Loucy (cell line): ENCODE data around the gene XPO5.

Experiments
- H2AFZ ChIP-seq: fragments of 200-600 bp; sonication (generic); 2 replicates; pipeline ENCODE4 v1.6.0; 2016; ENCODE audit warnings: antibody characterized with exemption, mild to moderate bottlenecking, low read length, moderate library complexity
- H3F3A ChIP-seq: fragments of 200-600 bp; 2 replicates; pipeline ENCODE4 v1.6.0; 2016; ENCODE audit warnings: antibody characterized with exemption, low read depth, mild to moderate bottlenecking
- H3K27me3 ChIP-seq: fragments of 200-600 bp; sonication (generic); 2 replicates; pipeline ENCODE4 v1.6.1; 2014; ENCODE audit warnings: low read length, mild to moderate bottlenecking; ENCODE audit not compliant: insufficient read depth, poor library complexity, severe bottlenecking
- H3K36me3 ChIP-seq: fragments of 200-600 bp; sonication (generic); 2 replicates; pipeline ENCODE4 v1.6.1; 2016; ENCODE audit warnings: low read length; ENCODE audit not compliant: insufficient read depth
- H3K4me1 ChIP-seq: fragments of 200-600 bp; sonication (generic); 2 replicates; pipeline ENCODE4 v1.5.1; 2014; ENCODE audit warnings: low read length, mild to moderate bottlenecking; ENCODE audit not compliant: insufficient read depth, poor library complexity, severe bottlenecking
- H3K4me2 ChIP-seq: fragments of 200-600 bp; sonication (generic); 2 replicates; pipeline ENCODE4 v1.6.0; 2014; ENCODE audit warnings: antibody characterized with exemption, low read length, low read depth, mild to moderate bottlenecking; ENCODE audit not compliant: poor library complexity, severe bottlenecking
- H3K4me3 ChIP-seq: fragments of 200-600 bp; sonication (generic); 2 replicates; pipeline ENCODE4 v1.5.1; 2014; ENCODE audit warnings: low read length, mild to moderate bottlenecking, mixed read lengths; ENCODE audit not compliant: poor library complexity, severe bottlenecking
- H3K79me2 ChIP-seq: fragments of 200-600 bp; sonication (generic); 2 replicates; pipeline ENCODE4 v1.6.1; 2014; ENCODE audit warnings: low read length; ENCODE audit not compliant: insufficient read depth
- H3K9ac ChIP-seq: fragments of 200-600 bp; sonication (generic); 2 replicates; pipeline ENCODE4 v1.6.0; 2014; ENCODE audit warnings: mild to moderate bottlenecking, low read depth, low read length, moderate library complexity; ENCODE audit not compliant: poor library complexity, severe bottlenecking
- H3K9me2 ChIP-seq: fragments of 200-600 bp; sonication (generic); replicated peaks from 2 replicates; pipeline ENCODE4 v1.6.1; 2016; ENCODE audit warnings: low read depth, low read length, mixed read lengths
- H3K9me3 ChIP-seq: fragments of 200-600 bp; sonication (generic); 2 replicates; pipeline ENCODE4 v1.6.1; 2014; ENCODE audit warnings: mild to moderate bottlenecking, antibody characterized with exemption, low read length, low read depth; ENCODE audit not compliant: insufficient read depth
- H4K20me1 ChIP-seq: fragments of 200-600 bp; sonication (generic); 2 replicates; pipeline ENCODE4 v1.6.0; 2014; ENCODE audit warnings: antibody characterized with exemption, low read length, mild to moderate bottlenecking; ENCODE audit not compliant: insufficient read depth, poor library complexity, severe bottlenecking
- EZH2phosphoT487 ChIP-seq: fragments of 200-600 bp; IDR thresholded peaks from 2 replicates; pipeline ENCODE4 v1.6.1; 2018; ENCODE audit warnings: antibody characterized with exemption, mild to moderate bottlenecking, moderate library complexity, borderline replicate concordance
- TF ChIP-seq, protein P1 (sequence below): fragments of 200-600 bp; sonication (generic); conservative IDR thresholded peaks from 2 replicates; pipeline ENCODE4 v1.5.1; 2014; ENCODE audit warnings: mild to moderate bottlenecking, antibody characterized with exemption, low read length

Gene XPO5

DNA sequence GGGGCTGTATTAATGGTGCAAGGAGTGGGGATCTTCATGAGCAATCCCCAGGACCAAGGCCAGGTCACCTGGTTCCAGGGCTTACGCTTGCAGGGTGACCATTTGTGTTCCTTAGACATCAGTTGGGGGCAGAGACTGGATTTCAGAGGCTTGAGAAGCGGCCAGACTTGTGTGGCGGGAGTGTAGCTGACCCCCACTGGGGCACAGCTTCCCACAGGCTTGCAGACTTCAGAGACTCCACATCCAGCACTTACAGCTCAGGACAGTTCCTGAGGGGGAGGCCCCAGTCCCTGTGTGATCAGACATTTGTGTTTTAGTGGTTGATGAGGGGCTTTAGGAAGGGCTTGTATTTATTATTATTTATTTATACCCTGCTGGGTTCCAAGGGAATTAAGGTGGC, 83.2 kb downstream of the XPO5 start:
- Histone ChIP-seq H2AFZ (no peak overlapping the region), H4K20me1 (peaks cover 4% of the 10 kb centered on the region), H3K4me2 (no peak overlapping the region), H3K9me3 (no peaks in the 10 kb centered on the region), H3K4me3 (no peak overlapping the region), H3K36me3 (no peaks in the 10 kb centered on the region), H3F3A (no peaks in the 10 kb centered on the region), H3K9me2 (no peaks in the 10 kb centered on the region), H3K79me2 (no peaks in the 10 kb centered on the region), H3K27me3 (no peaks in the 10 kb centered on the region), H3K4me1 (peaks cover 9% of the 10 kb centered on the region), H3K9ac (no peak overlapping the region)
- TF ChIP-seq, protein P1, sequence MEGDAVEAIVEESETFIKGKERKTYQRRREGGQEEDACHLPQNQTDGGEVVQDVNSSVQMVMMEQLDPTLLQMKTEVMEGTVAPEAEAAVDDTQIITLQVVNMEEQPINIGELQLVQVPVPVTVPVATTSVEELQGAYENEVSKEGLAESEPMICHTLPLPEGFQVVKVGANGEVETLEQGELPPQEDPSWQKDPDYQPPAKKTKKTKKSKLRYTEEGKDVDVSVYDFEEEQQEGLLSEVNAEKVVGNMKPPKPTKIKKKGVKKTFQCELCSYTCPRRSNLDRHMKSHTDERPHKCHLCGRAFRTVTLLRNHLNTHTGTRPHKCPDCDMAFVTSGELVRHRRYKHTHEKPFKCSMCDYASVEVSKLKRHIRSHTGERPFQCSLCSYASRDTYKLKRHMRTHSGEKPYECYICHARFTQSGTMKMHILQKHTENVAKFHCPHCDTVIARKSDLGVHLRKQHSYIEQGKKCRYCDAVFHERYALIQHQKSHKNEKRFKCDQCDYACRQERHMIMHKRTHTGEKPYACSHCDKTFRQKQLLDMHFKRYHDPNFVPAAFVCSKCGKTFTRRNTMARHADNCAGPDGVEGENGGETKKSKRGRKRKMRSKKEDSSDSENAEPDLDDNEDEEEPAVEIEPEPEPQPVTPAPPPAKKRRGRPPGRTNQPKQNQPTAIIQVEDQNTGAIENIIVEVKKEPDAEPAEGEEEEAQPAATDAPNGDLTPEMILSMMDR = no peak
- TF ChIP-seq EZH2phosphoT487 = no peak

DNA sequence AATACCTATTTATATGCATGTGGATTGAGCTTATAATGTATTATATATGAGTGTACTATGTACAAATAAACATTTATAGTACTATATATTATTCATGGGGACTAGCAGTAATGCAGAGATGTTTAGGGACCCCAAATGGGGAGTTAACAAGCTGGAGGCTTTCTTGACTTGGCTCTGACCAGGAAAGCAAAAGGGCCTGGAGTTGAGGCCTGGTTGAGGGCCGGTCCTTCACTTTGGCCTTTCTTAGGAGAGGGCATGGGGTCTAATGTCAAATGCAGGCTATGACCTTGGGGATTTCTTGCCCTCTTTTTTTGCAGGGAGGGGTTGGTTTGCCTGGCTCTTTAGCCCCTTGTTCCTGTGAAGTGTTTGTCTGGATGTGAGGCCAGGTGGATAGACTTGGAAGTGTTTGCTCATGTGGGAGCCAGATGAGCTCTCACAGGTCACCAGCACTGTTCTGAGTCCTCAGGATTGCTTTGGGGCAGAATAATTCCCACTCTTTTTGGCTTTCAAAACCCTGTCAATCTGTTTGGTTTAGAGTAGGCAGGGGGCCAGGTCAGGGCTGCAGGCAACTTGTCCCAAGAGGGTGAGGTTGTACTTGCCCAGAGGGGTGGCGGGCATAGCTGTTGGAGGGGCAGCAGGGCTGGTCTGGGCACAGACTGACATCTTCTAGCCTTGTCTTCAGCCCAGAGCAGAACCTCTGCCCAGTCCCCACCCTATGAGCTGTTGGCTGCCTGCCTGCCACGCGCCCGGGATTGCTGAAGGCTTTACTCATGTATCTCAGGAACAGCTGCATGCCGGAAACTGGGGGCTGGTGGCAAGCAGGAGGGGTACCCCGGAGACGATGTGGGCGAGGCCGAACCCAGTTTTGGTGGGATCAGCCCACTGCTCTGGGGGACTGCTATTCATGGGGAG, 83.8 kb downstream of the XPO5 start:
- no peak overlapping the region for H3K9ac ChIP-seq
- H3K4me2 ChIP-seq = no peak overlapping the region

DNA sequence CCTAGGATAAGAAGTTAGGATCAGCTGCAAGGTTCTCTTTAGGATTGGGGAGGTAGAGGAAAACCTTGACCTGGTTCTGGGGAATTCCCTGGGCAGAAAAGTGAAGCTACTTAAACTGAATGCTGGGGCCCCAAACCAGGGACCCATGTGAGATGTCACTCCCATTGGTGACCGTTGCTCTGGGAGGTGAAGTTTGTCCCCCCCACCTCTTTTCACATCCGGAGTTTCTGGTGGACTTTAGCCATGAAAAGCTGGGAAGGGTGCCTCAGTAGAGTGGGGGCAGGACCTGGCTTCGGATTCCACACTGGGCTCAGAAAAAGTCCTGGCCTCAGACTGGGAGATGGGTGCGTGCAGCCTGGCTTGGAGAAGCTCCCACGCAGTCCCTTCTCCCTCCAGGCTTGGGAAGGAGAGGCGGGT, 85.3 kb downstream of the XPO5 start:
- Histone ChIP-seq H2AFZ (no peak overlapping the region), H3K36me3 (no peaks in the 10 kb centered on the region), H3K4me3 (no peak overlapping the region), H3K79me2 (no peaks in the 10 kb centered on the region), H4K20me1 (peaks cover 4% of the 10 kb centered on the region), H3K9me3 (no peaks in the 10 kb centered on the region), H3K9ac (no peak overlapping the region), H3F3A (no peaks in the 10 kb centered on the region), H3K9me2 (no peaks in the 10 kb centered on the region), H3K4me2 (no peak overlapping the region), H3K4me1 (peaks cover 8% of the 10 kb centered on the region), H3K27me3 (no peaks in the 10 kb centered on the region)
- TF ChIP-seq EZH2phosphoT487 = no peak
- TF ChIP-seq, protein P1 = no peak

More for the DNA sequence above, 83.8 kb downstream of the XPO5 start:
- Histone ChIP-seq H3K79me2 (no peaks in the 10 kb centered on the region), H3K4me1 (peaks cover 9% of the 10 kb centered on the region), H3K9me2 (no peaks in the 10 kb centered on the region), H3F3A (no peaks in the 10 kb centered on the region), H4K20me1 (peaks cover 4% of the 10 kb centered on the region), H3K36me3 (no peaks in the 10 kb centered on the region), H3K4me3 (no peak overlapping the region), H3K27me3 (no peaks in the 10 kb centered on the region), H3K9me3 (no peaks in the 10 kb centered on the region), H2AFZ (no peak overlapping the region)
- TF ChIP-seq EZH2phosphoT487 = no peak
- TF ChIP-seq, protein P1 = no peak
